Inflammatory macrophage treated with lipopolysaccharide for 4 hours (primary cell): ENCODE results near the gene SELENOH.

Source experiments
- DNase-seq: peaks from one replicate; pipeline ENCODE4 v3.0.0-alpha.2; 2020

Gene SELENOH

GRCh38 chr11:57786436-57786835 is 45.1 kb downstream of the SELENOH start:
- no peak for DNase-seq

DNA sequence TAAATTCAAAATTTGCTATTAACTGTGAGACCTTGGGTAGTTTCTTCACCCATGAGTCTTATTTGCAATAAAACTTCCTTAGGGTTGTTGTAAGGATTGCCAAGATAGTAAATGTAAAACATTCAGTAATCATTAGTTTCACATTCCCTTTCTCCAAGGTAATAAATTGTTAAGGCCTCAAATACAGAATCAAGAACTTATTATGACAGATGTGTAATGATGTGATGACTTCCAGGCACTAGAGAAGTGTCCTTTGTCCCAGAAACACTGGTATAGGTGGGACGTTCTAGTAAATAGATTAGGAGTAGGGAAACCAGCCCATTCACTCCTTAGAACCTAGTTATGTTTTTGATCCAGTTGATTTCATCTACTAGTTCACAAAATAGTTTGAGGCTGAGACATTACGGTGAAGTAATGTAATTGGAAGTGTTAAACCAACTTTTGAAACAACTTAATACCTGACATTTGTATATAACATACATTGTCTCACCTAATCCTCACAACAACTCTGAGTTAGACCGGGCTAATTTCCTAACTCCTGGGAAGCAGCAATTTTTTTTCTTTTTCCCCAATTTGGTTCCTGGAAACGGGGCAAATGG is 45.8 kb downstream of the SELENOH start:
- DNase-seq, result peak; percentile 74

- peak; percentile 89 for DNase-seq
These were observed 46.8 kb downstream of the SELENOH start for GRCh38 chr11:57787920-57788702.

GRCh38 chr11:57788703-57789088 is 47.4 kb downstream of the SELENOH start:
- DNase-seq, result no peak

DNA sequence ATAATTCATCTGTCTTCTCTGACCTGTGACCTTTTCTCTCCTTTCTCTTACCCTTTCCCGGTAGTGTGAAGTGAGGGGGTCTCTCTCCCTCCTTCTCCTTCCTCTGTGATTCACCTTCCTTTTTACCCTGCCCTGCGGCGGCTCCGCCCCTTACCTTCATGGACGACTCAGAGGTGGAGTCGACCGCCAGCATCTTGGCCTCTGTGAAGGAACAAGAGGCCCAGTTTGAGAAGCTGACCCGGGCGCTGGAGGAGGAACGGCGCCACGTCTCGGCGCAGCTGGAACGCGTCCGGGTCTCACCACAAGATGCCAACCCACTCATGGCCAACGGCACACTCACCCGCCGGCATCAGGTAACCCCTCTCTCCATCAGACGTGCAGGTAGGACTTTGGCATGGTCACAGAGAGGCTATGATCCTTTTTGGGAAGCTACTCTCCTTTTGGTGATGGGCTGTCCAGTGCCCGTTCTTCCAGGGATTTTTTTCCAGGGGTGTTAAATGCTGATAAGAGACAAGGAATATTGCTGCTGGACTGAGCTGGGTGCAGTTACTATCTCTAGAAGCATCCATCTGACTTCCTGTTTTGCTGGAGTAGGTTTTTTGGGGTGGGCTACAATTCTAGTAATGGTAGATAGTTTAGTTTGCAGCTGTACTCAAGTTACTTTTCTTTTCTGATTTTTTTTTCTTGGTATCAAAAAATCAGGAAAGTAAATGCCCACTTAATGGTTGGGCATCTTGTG is 50.2 kb downstream of the SELENOH start:
- DNase-seq, result no peak

GRCh38 chr11:57792060-57792541 is 50.8 kb downstream of the SELENOH start:
- DNase-seq, result peak; percentile 99

- peak; percentile 94 for DNase-seq
These were observed 51.6 kb downstream of the SELENOH start for GRCh38 chr11:57792870-57793269.
